IPS-15b (cell line): ENCODE results near the gene DNPEP.

Source experiments
- H3K27me3 ChIP-seq: one replicate; pipeline ENCODE4 v1.6.1; 2013; ENCODE audit warnings: low read length; ENCODE audit not compliant: control insufficient read depth, insufficient read depth
- H3K36me3 ChIP-seq: one replicate; pipeline ENCODE4 v1.6.1; 2013; ENCODE audit warnings: low read length; ENCODE audit not compliant: control insufficient read depth, insufficient read depth
- H3K4me1 ChIP-seq: one replicate; pipeline ENCODE4 v1.6.1; 2013; ENCODE audit warnings: mild to moderate bottlenecking, low read length; ENCODE audit not compliant: control insufficient read depth, insufficient read depth
- H3K4me3 ChIP-seq: one replicate; pipeline ENCODE4 v1.5.1; 2013; ENCODE audit warnings: low read depth, low read length
- H3K9ac ChIP-seq: one replicate; pipeline ENCODE4 v1.6.1; 2013; ENCODE audit warnings: low read depth, mild to moderate bottlenecking, low read length
- H3K9me3 ChIP-seq: one replicate; pipeline ENCODE4 v1.6.1; 2013; ENCODE audit warnings: mild to moderate bottlenecking, low read length; ENCODE audit not compliant: control insufficient read depth, insufficient read depth

Gene DNPEP

DNA sequence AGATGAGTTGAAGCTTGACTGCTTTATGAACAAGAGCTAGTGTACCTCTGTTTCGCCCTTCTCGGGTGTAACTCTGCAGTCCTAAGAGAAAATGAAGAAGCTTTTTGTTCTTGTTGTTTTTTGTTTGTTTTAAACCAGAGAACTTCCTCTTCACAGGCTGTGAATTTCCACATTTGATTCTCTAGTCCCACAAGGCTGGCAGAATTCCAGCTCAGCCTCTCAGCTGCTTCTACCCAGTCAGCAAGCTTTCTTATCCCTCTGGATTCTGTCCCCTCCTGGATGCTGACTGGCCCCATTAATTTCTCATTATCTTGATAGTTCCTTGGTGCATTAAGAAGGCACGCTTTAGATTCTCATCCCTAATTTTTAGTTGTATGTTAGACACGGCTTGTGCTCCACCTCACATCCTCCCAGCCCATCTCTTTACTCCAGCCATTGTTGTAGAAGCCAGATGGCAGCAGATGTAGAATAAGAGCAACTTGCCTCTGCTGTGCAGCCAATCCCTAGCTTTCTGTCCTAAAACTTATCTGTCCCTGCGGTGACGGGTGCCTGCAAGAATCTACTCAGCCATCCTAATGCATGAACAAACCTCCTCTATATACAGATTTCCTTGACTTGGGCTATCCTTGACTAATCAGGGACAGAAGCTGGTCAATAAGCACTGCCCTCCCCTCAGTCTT is 42.8 kb downstream of the DNPEP start:
- Histone ChIP-seq H3K4me3 (no peak overlapping the region), H3K27me3 (peaks cover 4% of the 10 kb centered on the region), H3K9ac (no peak overlapping the region), H3K4me1 (no peaks in the 10 kb centered on the region), H3K9me3 (no peaks in the 10 kb centered on the region), H3K36me3 (no peaks in the 10 kb centered on the region)

- H3K4me1 ChIP-seq = no peaks in the 10 kb centered on the region
These were observed 52.3 kb downstream of the DNPEP start for GRCh38 chr2:219335373-219335786.

GRCh38 chr2:219334076-219334475 is 53.6 kb downstream of the DNPEP start:
- no peak overlapping the region for H3K4me3 ChIP-seq
- H3K9me3 ChIP-seq = no peaks in the 10 kb centered on the region
- H3K27me3 ChIP-seq = peaks cover 56% of the 10 kb centered on the region
- no peak overlapping the region for H3K9ac ChIP-seq
- H3K4me1 ChIP-seq = no peaks in the 10 kb centered on the region
- no peaks in the 10 kb centered on the region for H3K36me3 ChIP-seq

More at GRCh38 chr2:219335373-219335786, 52.3 kb downstream of the DNPEP start:
- H3K36me3 ChIP-seq = no peaks in the 10 kb centered on the region
- peaks cover 43% of the 10 kb centered on the region for H3K27me3 ChIP-seq
- no peaks in the 10 kb centered on the region for H3K9me3 ChIP-seq
- no peak overlapping the region for H3K9ac ChIP-seq
- no peak overlapping the region for H3K4me3 ChIP-seq

DNA sequence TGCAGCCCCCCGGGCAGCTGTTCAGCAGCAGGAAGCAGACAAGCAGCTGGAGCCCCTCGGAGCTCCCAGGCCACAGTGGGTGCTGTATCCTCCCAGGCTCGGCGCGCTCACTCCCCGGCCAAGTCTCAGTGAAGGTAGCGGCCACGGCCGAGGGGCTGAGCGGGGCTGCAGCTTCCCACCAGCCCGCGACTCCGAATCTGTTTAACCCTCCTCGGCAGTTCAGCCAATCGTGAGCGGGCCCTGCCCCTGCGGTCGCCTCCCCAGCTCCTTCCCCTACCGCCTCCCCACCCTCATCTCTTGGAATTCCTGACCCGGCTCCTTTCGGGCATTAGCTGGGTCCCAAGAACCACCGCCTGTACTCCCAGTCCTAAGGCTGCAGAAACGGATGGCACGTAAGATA is 55.2 kb downstream of the DNPEP start, which contains the start of gene RESP18:
TSS of gene RESP18 (minus strand) at position 203 of the 400 bp plus-strand sequence.
- no peaks in the 10 kb centered on the region for H3K36me3 ChIP-seq
- H3K9me3 ChIP-seq = no peaks in the 10 kb centered on the region
- no peaks in the 10 kb centered on the region for H3K4me1 ChIP-seq
- peak within 1 kb of the TSS; percentile 43 for H3K4me3 ChIP-seq
- H3K27me3 ChIP-seq = peaks cover 69% of the 10 kb centered on the region
- no peak within 1 kb of the TSS for H3K9ac ChIP-seq

DNA sequence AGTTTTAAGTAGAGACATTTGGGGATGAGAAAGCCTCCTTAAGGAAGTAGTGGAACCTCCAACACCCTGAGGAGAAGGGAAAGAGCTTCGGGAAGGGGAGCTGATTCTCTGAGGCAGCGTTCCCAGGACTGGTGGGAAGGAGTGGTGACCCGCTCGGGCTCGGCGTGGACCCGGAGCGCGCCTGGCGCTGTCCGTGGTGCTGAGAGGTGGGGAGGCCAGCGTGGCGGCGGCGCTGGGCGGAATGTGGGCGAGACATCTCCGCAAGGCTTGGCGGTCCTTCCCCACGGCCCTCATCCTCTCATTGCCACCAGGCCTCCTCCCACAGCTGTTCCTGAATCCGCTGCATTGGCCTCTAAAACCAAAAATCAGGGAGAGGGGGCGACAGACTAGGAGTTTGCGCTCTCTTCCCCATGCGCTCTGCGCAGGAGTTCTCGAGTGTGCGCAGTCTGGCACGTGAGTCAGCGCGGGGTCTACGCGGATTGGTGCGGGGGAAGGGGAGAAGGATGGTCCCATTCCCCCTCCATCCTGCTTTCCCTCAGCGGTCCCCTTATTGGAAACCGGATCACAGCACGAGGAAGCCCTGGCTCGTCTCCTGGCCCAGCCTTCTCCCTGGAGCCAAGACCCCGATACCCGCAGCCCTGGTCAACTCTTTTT is 56.0 kb downstream of the DNPEP start:
- no peaks in the 10 kb centered on the region for H3K36me3 ChIP-seq
- H3K4me3 ChIP-seq = peak overlapping the region; percentile 43
- H3K27me3 ChIP-seq = peaks cover 71% of the 10 kb centered on the region
- H3K9ac ChIP-seq = no peak overlapping the region
- H3K9me3 ChIP-seq = no peaks in the 10 kb centered on the region
- no peaks in the 10 kb centered on the region for H3K4me1 ChIP-seq

- Histone ChIP-seq H3K36me3 (no peaks in the 10 kb centered on the region), H3K27me3 (peaks cover 65% of the 10 kb centered on the region), H3K4me3 (no peak overlapping the region), H3K9ac (no peak overlapping the region), H3K9me3 (no peaks in the 10 kb centered on the region), H3K4me1 (no peaks in the 10 kb centered on the region)
These were observed 60.0 kb downstream of the DNPEP start for GRCh38 chr2:219327719-219328118.

GRCh38 chr2:219325657-219326315 is 61.9 kb downstream of the DNPEP start:
- Histone ChIP-seq H3K9me3 (no peaks in the 10 kb centered on the region), H3K4me3 (no peak overlapping the region), H3K27me3 (peaks cover 50% of the 10 kb centered on the region), H3K9ac (no peak overlapping the region), H3K4me1 (no peaks in the 10 kb centered on the region), H3K36me3 (no peaks in the 10 kb centered on the region)

GRCh38 chr2:219325136-219325535 is 62.6 kb downstream of the DNPEP start:
- H3K9me3 ChIP-seq = no peaks in the 10 kb centered on the region
- peaks cover 44% of the 10 kb centered on the region for H3K27me3 ChIP-seq
- no peak overlapping the region for H3K9ac ChIP-seq
- no peak overlapping the region for H3K4me3 ChIP-seq
- no peaks in the 10 kb centered on the region for H3K4me1 ChIP-seq
- no peaks in the 10 kb centered on the region for H3K36me3 ChIP-seq

GRCh38 chr2:219323434-219323833 is 64.3 kb downstream of the DNPEP start:
- H3K36me3 ChIP-seq = no peaks in the 10 kb centered on the region
- no peak overlapping the region for H3K9ac ChIP-seq
- peaks cover 27% of the 10 kb centered on the region for H3K27me3 ChIP-seq
- H3K4me3 ChIP-seq = no peak overlapping the region
- no peaks in the 10 kb centered on the region for H3K9me3 ChIP-seq
- no peaks in the 10 kb centered on the region for H3K4me1 ChIP-seq
